Raji (cell line): ENCODE data around the gene ZNF81.

Experiments used
- POLR2A ChIP-seq: IDR thresholded peaks from 2 replicates; pipeline ENCODE4 v1.6.1; 2011; ENCODE audit warnings: low read depth, low read length, control low read depth; ENCODE audit not compliant: insufficient read depth

The ZNF81 gene

GRCh38 chrX:47840111-47840510 lies 3.4 kb downstream of the ZNF81 start:
- no peak for TF ChIP-seq POLR2A

- TF ChIP-seq POLR2A: no peak
Measured at GRCh38 chrX:47843363-47843762, 6.7 kb downstream of the ZNF81 start.

- no peak for TF ChIP-seq POLR2A
Measured at GRCh38 chrX:47844117-47844516, 7.4 kb downstream of the ZNF81 start.

GRCh38 chrX:47846040-47846439 lies 9.3 kb downstream of the ZNF81 start:
- no peak for TF ChIP-seq POLR2A

GRCh38 chrX:47849778-47850177 lies 13.1 kb downstream of the ZNF81 start:
- no peak for TF ChIP-seq POLR2A

- TF ChIP-seq POLR2A: no peak
Measured at GRCh38 chrX:47850901-47851300, 14.2 kb downstream of the ZNF81 start.

DNA sequence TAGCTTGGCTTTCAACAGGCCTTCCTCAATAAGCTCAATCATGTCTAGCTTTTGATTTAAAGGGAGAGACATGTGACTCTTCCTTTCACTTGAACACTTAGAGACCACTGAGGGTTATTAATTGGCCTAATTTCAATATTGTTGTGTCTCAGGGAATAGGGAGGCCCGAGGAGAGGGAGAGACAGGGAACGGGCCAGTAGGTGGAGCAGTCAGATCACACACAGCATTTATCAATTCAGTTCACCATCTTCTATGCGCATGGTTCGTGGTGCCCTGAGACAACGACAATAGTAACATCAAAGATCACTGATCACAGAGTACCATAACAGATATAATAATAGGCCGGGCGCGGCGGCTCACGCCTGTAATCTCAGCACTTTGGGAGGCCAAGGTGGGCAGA lies 17.8 kb downstream of the ZNF81 start:
- no peak for TF ChIP-seq POLR2A

DNA sequence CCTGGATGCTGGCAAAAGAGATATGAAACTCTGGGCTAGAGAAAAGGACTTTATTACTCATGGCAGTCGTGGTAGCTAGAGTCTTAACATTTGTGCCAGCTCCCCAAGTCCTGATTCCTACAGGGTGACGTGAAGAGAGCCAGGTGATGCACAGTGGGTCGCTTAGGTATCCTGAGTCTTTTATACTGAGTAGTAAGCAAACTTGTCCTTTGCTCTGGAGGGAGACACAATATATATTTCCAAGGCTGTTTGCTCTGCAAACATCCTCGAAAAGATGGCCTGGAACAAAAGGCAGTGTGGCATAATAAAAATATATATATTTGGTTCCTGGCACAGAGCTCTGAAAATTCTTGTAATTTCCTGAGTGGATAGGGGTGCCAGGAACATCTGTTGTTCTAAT lies 23.0 kb downstream of the ZNF81 start:
- no peak for TF ChIP-seq POLR2A

- no peak for TF ChIP-seq POLR2A
Measured at GRCh38 chrX:47862680-47863079, 26.0 kb downstream of the ZNF81 start.

GRCh38 chrX:47863187-47863586 lies 26.5 kb downstream of the ZNF81 start:
- TF ChIP-seq POLR2A: no peak

DNA sequence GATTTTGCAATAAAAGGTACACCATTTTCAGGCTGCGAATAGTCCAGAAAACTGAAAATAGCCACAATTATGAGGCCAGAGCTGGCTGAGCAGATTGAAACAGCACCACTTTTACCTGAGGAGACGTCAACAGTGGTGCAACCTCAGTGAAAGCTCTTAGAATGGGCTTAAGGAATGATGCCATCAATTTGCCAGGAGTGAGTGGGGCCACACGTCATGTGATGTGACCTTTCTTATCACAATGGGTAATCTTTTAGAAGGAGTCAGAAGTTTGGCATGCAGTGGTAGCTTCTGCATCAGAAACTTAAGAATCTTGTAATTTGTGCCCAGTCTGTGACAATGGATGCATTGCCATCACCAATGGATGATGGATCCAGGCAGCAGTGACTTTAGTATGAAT lies 27.6 kb downstream of the ZNF81 start:
- TF ChIP-seq POLR2A: no peak

DNA sequence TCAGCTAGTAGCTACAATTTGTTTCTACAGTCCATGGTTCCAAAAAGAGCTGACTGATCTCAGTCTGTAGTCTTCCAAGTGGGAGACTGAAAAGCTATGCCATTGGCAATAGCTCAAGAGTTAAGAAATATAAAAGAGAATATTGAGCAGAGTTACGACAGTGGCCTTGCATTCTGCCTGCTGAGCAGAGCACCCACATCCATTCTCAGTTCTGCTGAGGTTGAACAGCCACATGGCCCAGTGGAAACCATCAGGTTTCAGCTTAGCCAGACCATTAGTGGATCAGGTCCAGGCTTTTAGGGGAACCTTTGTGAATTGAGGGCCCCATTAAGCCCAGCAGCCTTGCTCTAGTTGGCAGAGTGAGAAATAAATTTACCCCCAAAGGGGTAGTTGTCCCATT lies 28.1 kb downstream of the ZNF81 start:
- no peak for TF ChIP-seq POLR2A

DNA sequence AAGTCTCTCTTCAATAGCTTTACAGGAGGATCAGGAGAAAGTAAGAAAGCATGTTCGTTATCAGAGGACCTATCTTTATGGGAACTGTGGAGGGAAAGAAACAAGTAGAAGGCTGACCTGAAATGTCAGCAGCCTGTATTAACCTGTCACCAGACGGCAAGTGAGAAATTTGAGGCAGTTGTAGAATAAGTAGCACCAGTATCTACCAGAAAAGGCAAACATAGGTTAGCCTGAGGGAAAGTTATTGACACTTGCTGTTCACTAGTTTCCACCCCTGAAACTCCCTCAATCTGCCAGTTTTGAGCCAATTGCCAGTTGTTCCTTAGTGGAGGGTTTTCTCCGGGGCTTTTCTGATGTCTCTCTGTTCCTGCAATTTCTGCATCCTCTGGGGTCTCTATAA lies 36.4 kb downstream of the ZNF81 start:
- TF ChIP-seq POLR2A: no peak

GRCh38 chrX:47877327-47877726 lies 40.6 kb downstream of the ZNF81 start:
- TF ChIP-seq POLR2A: no peak

GRCh38 chrX:47878198-47878597 lies 41.5 kb downstream of the ZNF81 start:
- TF ChIP-seq POLR2A: no peak

DNA sequence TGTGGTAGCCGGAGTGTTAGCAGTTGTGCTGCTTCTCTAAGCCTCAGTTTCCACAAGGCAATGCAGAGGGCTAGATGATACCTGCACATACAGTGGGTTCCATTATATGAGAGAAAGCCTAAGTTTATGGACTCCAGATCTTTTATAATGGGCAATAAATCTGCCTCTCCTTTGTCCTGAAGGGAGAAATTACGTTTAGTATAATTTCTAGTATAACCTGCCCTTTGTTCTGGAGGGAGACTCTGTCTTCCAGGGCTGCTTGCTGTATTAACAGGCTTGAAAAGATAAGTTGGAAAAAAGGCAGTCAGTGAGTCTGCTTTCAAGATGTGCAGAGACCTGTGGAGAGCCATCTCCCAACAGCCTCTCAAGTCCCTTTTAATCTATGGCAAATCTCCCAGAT lies 42.8 kb downstream of the ZNF81 start:
- no peak for TF ChIP-seq POLR2A

DNA sequence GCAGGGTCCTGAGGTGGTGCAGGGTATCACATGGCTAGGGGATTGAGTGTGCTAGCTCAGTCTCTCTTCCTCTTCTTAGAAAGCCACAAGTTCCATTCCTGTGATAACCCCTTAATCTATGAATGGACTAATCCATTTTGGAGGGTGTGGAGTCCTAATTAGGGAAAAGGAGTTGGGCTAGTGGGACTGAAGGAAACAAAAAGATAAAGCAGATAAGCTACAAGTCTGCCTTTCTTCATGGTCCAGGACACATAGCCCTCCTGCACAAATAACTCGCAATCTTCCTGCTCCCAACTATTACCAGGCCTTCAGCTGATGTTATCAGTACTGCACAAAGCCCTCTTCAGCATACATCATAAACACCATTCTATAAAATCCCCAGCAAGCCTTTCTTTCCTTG lies 44.2 kb downstream of the ZNF81 start:
- no peak for TF ChIP-seq POLR2A

DNA sequence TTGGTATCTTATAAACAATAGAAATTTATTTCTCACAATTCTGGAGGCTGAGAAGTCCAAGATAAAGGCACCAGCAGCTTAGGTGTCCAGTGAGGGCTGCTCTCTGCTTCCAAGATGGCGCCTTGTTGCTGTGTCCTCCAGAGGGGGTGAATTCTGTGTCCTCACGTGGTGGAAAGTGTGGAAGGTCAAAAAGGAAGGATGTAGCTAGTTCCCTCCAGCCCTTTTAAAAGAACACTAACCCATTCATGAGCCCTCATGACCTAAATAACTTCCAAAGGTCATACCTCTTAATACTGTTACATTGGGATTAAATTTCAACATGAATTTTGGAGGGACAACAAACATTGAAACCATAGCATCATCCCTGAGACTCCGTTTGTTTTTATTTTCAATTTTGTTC lies 48.8 kb downstream of the ZNF81 start:
- TF ChIP-seq POLR2A: no peak
